Measurements from ENCODE around the gene CYP3A4.
"Not testable (repeated sequence)": the region's sequence is repeated elsewhere in the genome, so short reads cannot be mapped to it uniquely, and the experiment has no call there.

CYP3A4 gene

DNA sequence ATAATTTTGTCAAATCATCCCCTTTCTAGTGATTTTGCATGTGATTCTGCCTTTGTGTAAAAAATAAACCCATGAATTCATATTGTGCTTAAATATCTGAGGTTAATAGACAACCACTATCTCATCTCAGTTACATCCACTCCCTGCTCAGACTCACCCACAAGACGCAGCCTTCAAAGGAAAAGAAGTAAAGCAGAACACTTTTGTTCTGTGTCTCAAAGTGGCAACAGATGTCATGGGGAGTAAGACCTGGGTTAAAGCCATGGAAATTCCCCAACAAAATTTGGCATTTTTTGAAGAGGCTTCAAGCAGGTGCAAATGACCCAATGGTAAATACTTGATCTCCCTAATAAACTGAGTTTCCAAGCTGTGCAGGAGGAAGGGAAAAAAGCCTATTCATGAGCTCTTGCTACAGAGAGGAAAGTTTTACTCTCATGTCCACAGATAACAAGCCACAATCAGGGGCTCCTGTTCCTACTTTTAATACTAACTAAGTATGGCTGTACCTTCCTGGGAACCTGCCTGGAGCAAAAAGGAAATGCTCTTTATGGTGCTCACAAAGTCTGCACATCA, 53.7 kb downstream of the CYP3A4 start:
- Histone ChIP-seq H4K20me1 (no peaks in the 10 kb centered on the region), H3K27me3 (no peaks in the 10 kb centered on the region), H3K36me3 (no peaks in the 10 kb centered on the region), H3K4me2 (no peak overlapping the region), H3K27ac (no peak overlapping the region), H3K9ac (no peak overlapping the region), H3K4me3 (no peak overlapping the region), H3K9me3 (no peaks in the 10 kb centered on the region), H3K4me1 (no peaks in the 10 kb centered on the region)
- TF ChIP-seq Cebpa-rat (IDR thresholded peaks at IDR 0.05), result no peak

DNA sequence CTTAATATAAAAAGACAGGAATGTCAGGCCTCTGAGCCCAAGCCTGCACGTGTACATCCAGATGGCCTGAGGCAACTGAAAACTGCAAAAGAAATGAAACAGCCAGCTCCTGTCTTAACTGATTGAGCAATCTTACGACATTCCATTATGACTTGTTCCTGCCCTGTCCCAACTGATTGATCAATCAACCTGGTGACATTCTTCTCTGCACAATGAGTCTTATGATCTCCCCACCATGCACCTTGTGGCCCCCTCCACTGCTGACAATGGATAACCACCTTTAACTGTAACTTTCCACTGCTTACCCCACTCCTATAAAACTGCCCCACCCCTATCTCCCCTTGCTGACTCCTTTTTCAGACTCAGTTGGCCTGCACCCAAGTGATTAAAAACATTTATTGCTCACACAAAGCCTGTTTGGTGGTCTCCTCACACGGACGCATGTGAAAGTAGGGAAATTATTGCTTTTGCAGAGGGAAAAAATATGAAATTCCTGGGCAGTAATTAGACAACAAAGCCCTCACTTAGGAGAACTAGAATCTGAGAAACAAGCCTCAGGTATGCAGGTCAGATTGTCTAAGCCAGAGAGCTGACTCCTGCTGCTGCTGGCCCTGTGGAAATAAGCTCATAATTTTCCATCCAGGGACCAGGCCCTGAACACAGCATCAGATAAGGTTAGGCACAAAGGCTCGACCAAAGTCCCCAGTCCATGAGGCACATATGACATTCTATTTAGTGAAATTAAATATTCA, 54.3 kb downstream of the CYP3A4 start:
- Histone ChIP-seq H3K9me3 (no peaks in the 10 kb centered on the region), H3K27me3 (no peaks in the 10 kb centered on the region), H3K4me2 (no peak overlapping the region), H3K9ac (no peak overlapping the region), H3K4me3 (no peak overlapping the region), H3K4me1 (no peaks in the 10 kb centered on the region), H3K36me3 (no peaks in the 10 kb centered on the region), H4K20me1 (no peaks in the 10 kb centered on the region), H3K27ac (no peak overlapping the region)
- no peak for TF ChIP-seq Cebpa-rat (IDR thresholded peaks at IDR 0.05)

GRCh38 chr7:99728615-99729014, 55.4 kb downstream of the CYP3A4 start:
- H3K9me3 ChIP-seq, result no peaks in the 10 kb centered on the region
- TF ChIP-seq Cebpa-rat (IDR thresholded peaks at IDR 0.05), result no peak
- no peaks in the 10 kb centered on the region for H3K36me3 ChIP-seq
- H3K4me2 ChIP-seq, result no peak overlapping the region
- H4K20me1 ChIP-seq, result no peaks in the 10 kb centered on the region
- H3K27ac ChIP-seq, result no peak overlapping the region
- no peaks in the 10 kb centered on the region for H3K27me3 ChIP-seq
- H3K4me3 ChIP-seq, result no peak overlapping the region
- H3K9ac ChIP-seq, result no peak overlapping the region
- H3K4me1 ChIP-seq, result no peaks in the 10 kb centered on the region

- H3K36me3 ChIP-seq, H3K4me2 ChIP-seq, H4K20me1 ChIP-seq, H3K4me1 ChIP-seq, H3K4me3 ChIP-seq, H3K27ac ChIP-seq, H3K9ac ChIP-seq, H3K9me3 ChIP-seq, H3K27me3 ChIP-seq: not testable (repeated sequence)
Observed at GRCh38 chr7:99723201-99723600, 60.8 kb downstream of the CYP3A4 start.

DNA sequence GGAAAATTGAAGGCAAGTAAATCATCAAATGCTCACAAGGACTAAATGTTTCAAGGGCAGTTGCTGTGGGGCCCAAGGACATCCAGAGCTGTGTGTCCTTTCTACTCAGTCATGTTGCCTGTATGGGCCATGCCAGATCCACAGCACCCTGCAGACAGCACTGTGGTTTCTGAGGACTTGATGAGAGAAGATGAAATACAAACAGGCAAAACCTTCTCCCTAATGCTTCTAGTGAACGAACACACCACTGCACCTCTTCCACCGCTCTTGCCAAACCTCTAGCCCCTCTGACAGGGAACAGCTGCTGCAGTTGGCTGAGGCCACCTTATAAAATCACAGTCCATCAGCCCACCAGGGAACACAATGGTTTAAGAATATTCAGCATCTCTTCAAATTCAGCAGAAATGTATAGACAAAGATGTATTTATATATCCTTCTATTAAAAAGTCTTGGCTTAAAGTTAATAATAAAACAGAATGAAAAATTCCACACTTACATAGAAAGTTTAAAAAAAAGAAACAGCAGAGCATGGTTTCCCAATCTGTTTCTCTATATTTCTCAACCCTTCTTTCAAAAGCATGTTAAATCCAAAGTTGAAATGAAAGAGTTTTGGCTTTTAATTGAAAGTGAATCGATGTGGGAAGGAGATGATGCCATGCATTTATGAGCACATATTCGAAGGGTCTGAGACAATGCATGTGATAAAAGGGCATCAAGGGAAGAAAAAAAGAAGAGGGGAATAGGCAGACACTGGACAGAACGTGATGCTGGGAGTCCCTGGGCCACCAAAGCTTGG, 63.0 kb downstream of the CYP3A4 start:
- Histone ChIP-seq H3K4me1 (no peaks in the 10 kb centered on the region), H3K4me3 (no peak overlapping the region), H4K20me1 (no peaks in the 10 kb centered on the region), H3K4me2 (no peak overlapping the region), H3K9ac (no peak overlapping the region), H3K9me3 (no peaks in the 10 kb centered on the region), H3K27ac (no peak overlapping the region), H3K27me3 (no peaks in the 10 kb centered on the region), H3K36me3 (no peaks in the 10 kb centered on the region)
- no peak for TF ChIP-seq Cebpa-rat (IDR thresholded peaks at IDR 0.05)

- H3K9ac ChIP-seq, result no peak overlapping the region
- no peaks in the 10 kb centered on the region for H3K36me3 ChIP-seq
- no peak overlapping the region for H3K4me3 ChIP-seq
- H3K9me3 ChIP-seq, result no peaks in the 10 kb centered on the region
- TF ChIP-seq Cebpa-rat (IDR thresholded peaks at IDR 0.05), result no peak
- no peaks in the 10 kb centered on the region for H3K4me1 ChIP-seq
- no peak overlapping the region for H3K27ac ChIP-seq
- no peaks in the 10 kb centered on the region for H3K27me3 ChIP-seq
- H4K20me1 ChIP-seq, result no peaks in the 10 kb centered on the region
- H3K4me2 ChIP-seq, result no peak overlapping the region
Observed at GRCh38 chr7:99719996-99720769, 63.8 kb downstream of the CYP3A4 start.

- no peak for TF ChIP-seq Cebpa-rat (IDR thresholded peaks at IDR 0.05)
- Histone ChIP-seq H3K27ac (no peak overlapping the region), H3K4me2 (no peak overlapping the region), H3K9me3 (no peaks in the 10 kb centered on the region), H3K36me3 (no peaks in the 10 kb centered on the region), H3K4me1 (no peaks in the 10 kb centered on the region), H3K9ac (no peak overlapping the region), H3K4me3 (no peak overlapping the region), H4K20me1 (no peaks in the 10 kb centered on the region), H3K27me3 (no peaks in the 10 kb centered on the region)
Observed at GRCh38 chr7:99713995-99714570, 69.9 kb downstream of the CYP3A4 start.

DNA sequence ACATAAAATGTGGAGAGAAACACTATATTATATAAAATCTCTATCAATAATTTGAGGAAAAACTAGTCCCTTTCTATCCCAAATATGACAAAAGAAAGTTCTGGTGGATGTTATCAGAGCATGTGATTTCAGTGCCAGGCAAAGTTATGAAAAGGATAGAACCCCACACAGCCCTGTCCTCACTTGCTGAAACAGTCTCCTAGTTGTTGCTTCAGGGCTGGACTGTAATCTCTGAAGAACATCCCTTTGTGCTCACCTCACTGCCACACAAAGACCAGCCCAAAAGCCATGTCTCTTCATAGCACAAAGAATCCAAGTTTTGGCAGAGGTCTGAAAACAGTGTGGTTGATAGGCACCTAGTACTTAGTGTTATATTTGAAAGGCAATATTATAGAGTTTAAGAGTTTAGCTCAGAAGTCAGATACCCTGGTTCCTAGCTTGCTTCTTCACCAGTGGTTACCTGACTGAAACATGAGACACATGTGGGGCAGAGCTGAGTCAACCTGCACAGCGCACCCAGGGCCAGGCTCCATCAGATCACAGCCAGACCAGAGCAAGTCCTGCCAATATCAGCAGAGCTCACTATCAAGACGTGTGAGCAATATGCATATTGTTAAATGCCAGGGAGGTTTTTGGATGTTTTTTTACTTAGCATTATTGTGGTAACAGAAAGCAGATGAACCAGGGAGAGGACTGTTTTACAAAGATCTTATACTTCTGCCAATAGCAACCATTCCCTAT, 74.0 kb downstream of the CYP3A4 start:
- no peaks in the 10 kb centered on the region for H3K27me3 ChIP-seq
- no peak overlapping the region for H3K9ac ChIP-seq
- H3K4me2 ChIP-seq, result no peak overlapping the region
- no peaks in the 10 kb centered on the region for H3K36me3 ChIP-seq
- no peaks in the 10 kb centered on the region for H3K4me1 ChIP-seq
- no peaks in the 10 kb centered on the region for H3K9me3 ChIP-seq
- H3K4me3 ChIP-seq, result no peak overlapping the region
- no peaks in the 10 kb centered on the region for H4K20me1 ChIP-seq
- no peak for TF ChIP-seq Cebpa-rat (IDR thresholded peaks at IDR 0.05)
- H3K27ac ChIP-seq, result no peak overlapping the region

DNA sequence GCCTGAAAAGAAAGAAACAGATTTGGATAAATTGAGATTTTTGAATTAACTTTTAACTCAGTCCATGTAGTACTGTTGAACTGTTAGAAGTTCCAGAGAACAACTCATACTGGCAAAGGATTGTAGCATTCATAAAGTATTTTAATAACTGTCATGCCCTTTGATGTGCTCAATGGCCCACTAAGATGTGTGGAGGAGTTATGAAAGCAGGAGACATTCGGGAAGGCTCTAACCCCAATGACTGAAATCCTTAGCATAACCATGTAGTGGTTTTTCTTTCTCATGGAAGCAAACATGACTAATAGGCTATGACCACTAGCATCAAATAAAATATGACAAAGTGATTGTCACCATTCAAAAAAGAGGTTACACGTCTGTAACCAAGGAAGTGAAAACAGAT, 74.7 kb downstream of the CYP3A4 start:
- no peak overlapping the region for H3K9ac ChIP-seq
- H3K4me2 ChIP-seq, result no peak overlapping the region
- H3K9me3 ChIP-seq, result no peaks in the 10 kb centered on the region
- H3K4me1 ChIP-seq, result no peaks in the 10 kb centered on the region
- H3K27me3 ChIP-seq, result no peaks in the 10 kb centered on the region
- no peak overlapping the region for H3K27ac ChIP-seq
- no peaks in the 10 kb centered on the region for H3K36me3 ChIP-seq
- no peaks in the 10 kb centered on the region for H4K20me1 ChIP-seq
- H3K4me3 ChIP-seq, result no peak overlapping the region
- TF ChIP-seq Cebpa-rat (IDR thresholded peaks at IDR 0.05), result no peak

Data from BLaER1 (cell line).